Head of caudate nucleus (tissue), 42 donors: ENCODE measurements around the gene TMC6.
A peak's percentile ranks its signal among the peaks of the same experiment; 100 is the strongest.
"Not testable (repeated sequence)": the region's sequence is repeated elsewhere in the genome, so short reads cannot be mapped to it uniquely, and the experiment has no call there.

ENCODE experiments used
- DNase-seq, 42 donors: peaks; one replicate each; pipeline versions ENCODE4 v3.0.0 to v3.0.0-alpha.2; 2020 to 2021; ENCODE audit warnings: mixed read lengths in 7 of 42
- intact Hi-C: fragments of 100-400 bp; cut with DNase I; formaldehyde crosslinking; loops from one replicate; pipeline ENCODE4 v1.15.0; 2022

Gene TMC6

GRCh38 chr17:78139861-78140168, 11.3 kb upstream of the TMC6 start:
- intact Hi-C loops, DNase-seq: not testable (repeated sequence)

- intact Hi-C loops = no loop called here
- no peak for DNase-seq
Measured at GRCh38 chr17:78138204-78139060, 9.9 kb upstream of the TMC6 start.

- peak in 1 of 42 donors; percentile 37 for DNase-seq
- intact Hi-C loops = no loop called here
Measured at GRCh38 chr17:78137392-78138203, 9.0 kb upstream of the TMC6 start.

GRCh38 chr17:78135858-78136500, 7.4 kb upstream of the TMC6 start:
- DNase-seq = no peak
- intact Hi-C loops = no loop called here

GRCh38 chr17:78134899-78135385, 6.4 kb upstream of the TMC6 start:
- intact Hi-C loops = no loop called here
- no peak for DNase-seq

GRCh38 chr17:78133971-78134898, 5.7 kb upstream of the TMC6 start:
- intact Hi-C loops = no loop called here
- DNase-seq = peak in 30 of 42 donors; percentile 47 to 87 (median 60)

GRCh38 chr17:78133179-78133951, 4.8 kb upstream of the TMC6 start:
- intact Hi-C loops = no loop called here
- DNase-seq = no peak

- intact Hi-C loops = no loop called here
- DNase-seq = peak in 6 of 42 donors; percentile 28 to 66 (median 54)
Measured at GRCh38 chr17:78132767-78133178, 4.2 kb upstream of the TMC6 start.

- peak in 2 of 42 donors; percentile 33 to 47 for DNase-seq
- intact Hi-C loops = no loop called here
Measured at GRCh38 chr17:78132084-78132676, 3.6 kb upstream of the TMC6 start.

- peak; percentile 54 to 91 (median 76) for DNase-seq
- intact Hi-C loops = no loop called here
Measured at GRCh38 chr17:78131172-78132083, 2.9 kb upstream of the TMC6 start.

GRCh38 chr17:78130437-78131101, 2.0 kb upstream of the TMC6 start, which contains the start of gene TMC8:
Gene TMC8, plus strand, starts transcription at chr17:78130771. Its CDS starts 818 bp downstream, at chr17:78131589.
- peak in 6 of 42 donors; percentile 35 to 69 (median 56) for DNase-seq
- intact Hi-C loops = no loop called here

- no peak for DNase-seq
- intact Hi-C loops = no loop called here
Measured at GRCh38 chr17:78130090-78130436, 1.5 kb upstream of the TMC6 start.

GRCh38 chr17:78129351-78130089, 965 bp upstream of the TMC6 start:
- DNase-seq = no peak
- intact Hi-C loops = loop anchor here (5.0 kb wide), 1 partner anchor 43 kb away; no protein-coding TSS in a partner anchor

- intact Hi-C loops = loop anchor here (1.0 to 5.0 kb wide), 2 partner anchors 13 to 44 kb away; no protein-coding TSS in a partner anchor
- DNase-seq = peak in 22 of 42 donors; percentile 34 to 81 (median 59)
Measured at GRCh38 chr17:78127888-78128550, 536 bp downstream of the TMC6 start.
